H9 (cell line): Measurements from ENCODE around the gene MLIP. TPM values are rescaled to one million over a fixed set of nuclear protein-coding genes. Genes with fewer than 3 reads are reported as not detected.

Experiments
- DNase-seq: peaks from one replicate; pipeline ENCODE4 v3.0.0-alpha.2; 2017
- H2AFZ ChIP-seq: one replicate; pipeline ENCODE4 v1.6.1; 2013; ENCODE audit warnings: mild to moderate bottlenecking, low read length, control low read depth, moderate library complexity
- H2AK5ac ChIP-seq: 2 replicates; pipeline ENCODE4 v1.6.1; 2013; ENCODE audit warnings: low read length, control low read depth, mixed read lengths; ENCODE audit not compliant: insufficient read length
- H2BK120ac ChIP-seq: one replicate; pipeline ENCODE4 v1.6.1; 2013; ENCODE audit warnings: low read depth, mild to moderate bottlenecking, low read length, control low read depth, inconsistent platforms; ENCODE audit not compliant: poor library complexity, severe bottlenecking
- H2BK12ac ChIP-seq: 2 replicates; pipeline ENCODE4 v1.6.1; 2013; ENCODE audit warnings: low read length, control low read depth, mixed read lengths, low read depth; ENCODE audit not compliant: insufficient read length
- H2BK15ac ChIP-seq: 2 replicates; pipeline ENCODE4 v1.6.1; 2013; ENCODE audit warnings: low read depth, low read length, control low read depth
- H2BK20ac ChIP-seq: one replicate; pipeline ENCODE4 v1.6.1; 2013; ENCODE audit warnings: low read depth, mild to moderate bottlenecking, low read length, control low read depth, inconsistent platforms; ENCODE audit not compliant: poor library complexity, severe bottlenecking
- H2BK5ac ChIP-seq: 2 replicates; pipeline ENCODE4 v1.6.1; 2013; ENCODE audit warnings: low read length, control low read depth, mixed read lengths; ENCODE audit not compliant: insufficient read length
- H3K14ac ChIP-seq: 2 replicates; pipeline ENCODE4 v1.6.1; 2013; ENCODE audit warnings: low read length, control low read depth; ENCODE audit not compliant: insufficient read depth
- H3K18ac ChIP-seq: 2 replicates; pipeline ENCODE4 v1.6.1; 2013; ENCODE audit warnings: low read depth, mild to moderate bottlenecking, mixed read lengths, low read length, control low read depth; ENCODE audit not compliant: insufficient read length
- H3K23ac ChIP-seq: 2 replicates; pipeline ENCODE4 v1.6.1; 2013; ENCODE audit warnings: low read length, control low read depth, mixed read lengths, low read depth; ENCODE audit not compliant: insufficient read length
- H3K23me2 ChIP-seq: 2 replicates; pipeline ENCODE4 v1.6.1; 2013; ENCODE audit warnings: low read depth, mild to moderate bottlenecking, mixed read lengths, low read length, control low read depth; ENCODE audit not compliant: insufficient read length, poor library complexity, severe bottlenecking
- H3K27ac ChIP-seq: 2 replicates; pipeline ENCODE4 v1.5.1; 2013; ENCODE audit warnings: low read length, control low read depth, mixed read lengths, low read depth; ENCODE audit not compliant: insufficient read length
- H3K27me3 ChIP-seq: 2 replicates; pipeline ENCODE4 v1.6.1; 2013; ENCODE audit warnings: low read length, control low read depth, inconsistent platforms; ENCODE audit not compliant: insufficient read depth
- H3K4ac ChIP-seq: 2 replicates; pipeline ENCODE4 v1.6.1; 2013; ENCODE audit warnings: low read depth, mild to moderate bottlenecking, control low read depth, inconsistent platforms, low read length, moderate library complexity
- H3K4me1 ChIP-seq: 2 replicates; pipeline ENCODE4 v1.6.1; 2013; ENCODE audit warnings: low read length, control low read depth, inconsistent platforms; ENCODE audit not compliant: insufficient read depth
- H3K4me2 ChIP-seq: 2 replicates; pipeline ENCODE4 v1.6.1; 2013; ENCODE audit warnings: low read length, control low read depth, mixed read lengths; ENCODE audit not compliant: insufficient read length, insufficient read depth
- H3K56ac ChIP-seq: 2 replicates; pipeline ENCODE4 v1.6.1; 2013; ENCODE audit warnings: low read depth, mild to moderate bottlenecking, mixed read lengths, low read length, control low read depth; ENCODE audit not compliant: insufficient read length
- H3K79me1 ChIP-seq: 2 replicates; pipeline ENCODE4 v1.6.1; 2013; ENCODE audit warnings: low read depth, mild to moderate bottlenecking, moderate library complexity, low read length, control low read depth, inconsistent platforms; ENCODE audit not compliant: insufficient read depth, poor library complexity, severe bottlenecking
- H3K79me2 ChIP-seq: 2 replicates; pipeline ENCODE4 v1.6.1; 2013; ENCODE audit warnings: low read length, control low read depth, inconsistent platforms; ENCODE audit not compliant: insufficient read depth
- H3K9ac ChIP-seq: 2 replicates; pipeline ENCODE4 v1.6.1; 2013; ENCODE audit warnings: low read length, control low read depth, mixed read lengths; ENCODE audit not compliant: insufficient read length; ENCODE audit errors: extremely low read depth
- H3K9me3 ChIP-seq: one replicate; pipeline ENCODE4 v1.6.1; 2013; ENCODE audit warnings: low read depth, low read length, inconsistent platforms; ENCODE audit not compliant: control insufficient read depth
- H3T11ph ChIP-seq: one replicate; pipeline ENCODE4 v1.6.1; 2013; ENCODE audit warnings: mild to moderate bottlenecking, low read length, control low read depth, inconsistent platforms
- H4K20me1 ChIP-seq: one replicate; pipeline ENCODE4 v1.6.1; 2013; ENCODE audit not compliant: control insufficient read depth, insufficient read length, insufficient read depth
- H4K5ac ChIP-seq: 2 replicates; pipeline ENCODE4 v1.6.1; 2013; ENCODE audit warnings: low read depth, mild to moderate bottlenecking, mixed read lengths, low read length, control low read depth; ENCODE audit not compliant: insufficient read length
- H4K8ac ChIP-seq: replicated peaks from 2 replicates; pipeline ENCODE4 v1.6.1; 2013; ENCODE audit warnings: low read length, control low read depth, mixed read lengths, low read depth; ENCODE audit not compliant: insufficient read length
- H4K91ac ChIP-seq: 2 replicates; pipeline ENCODE4 v1.6.1; 2013; ENCODE audit warnings: low read depth, mild to moderate bottlenecking, moderate library complexity, mixed read lengths, low read length, control low read depth; ENCODE audit not compliant: insufficient read length
- H3K27ac Mint-ChIP-seq, 3 experiments: 2 replicates in 2 of 3; 3 replicates in 1 of 3; pipeline ENCODE4 v1.8.0; 2020 to 2021; ENCODE audit warnings: mixed read lengths in 3 of 3, mild to moderate bottlenecking in 1 of 3, moderate library complexity in 1 of 3
- H3K27me3 Mint-ChIP-seq: 2 replicates; pipeline ENCODE4 v1.8.0; 2021; ENCODE audit warnings: low read depth, mild to moderate bottlenecking, moderate library complexity, mixed read lengths
- H3K36me3 Mint-ChIP-seq, 3 experiments: 2 replicates in 2 of 3; 3 replicates in 1 of 3; pipeline ENCODE4 v1.8.0; 2020 to 2021; ENCODE audit warnings: low read depth in 3 of 3, mixed read lengths in 3 of 3; ENCODE audit not compliant: insufficient read depth in 1 of 3
- H3K4me1 Mint-ChIP-seq, 2 experiments: 2 replicates each; pipeline ENCODE4 v1.8.0; 2020; ENCODE audit warnings: mixed read lengths in 2 of 2
- H3K4me3 Mint-ChIP-seq, 2 experiments: 2 replicates in 1 of 2; 3 replicates in 1 of 2; pipeline ENCODE4 v1.8.0; 2020 to 2021; ENCODE audit warnings: mild to moderate bottlenecking in 2 of 2, mixed read lengths in 2 of 2, moderate library complexity in 1 of 2
- H3K9me3 Mint-ChIP-seq, 2 experiments: 2 replicates in 1 of 2; 3 replicates in 1 of 2; pipeline ENCODE4 v1.8.0; 2020; ENCODE audit warnings: mild to moderate bottlenecking in 2 of 2, mixed read lengths in 2 of 2, moderate library complexity in 1 of 2
- WGBS: extraction: QIAGEN DNeasy Blood & Tissue Kit; methylation state at CpG from one replicate; pipeline ENCODE4 v1.1.7; 2013; ENCODE audit warnings: missing lambda C conversion rate, low lambda C conversion rate, mixed read lengths; ENCODE audit not compliant: insufficient read length; ENCODE audit errors: extremely low coverage; 5-methylcytosine and 5-hydroxymethylcytosine counted together
- total RNA-seq: library from RNA; stranded (reverse); gene quantifications from 2 replicates; pipeline ENCODE4 v1.2.1, GENCODE V29; 2021
- TF ChIP-seq, protein P1 (sequence below): fragments of 200-600 bp; sonication (generic); conservative IDR thresholded peaks from 3 replicates; pipeline ENCODE4 v1.8.0; 2021; ENCODE audit warnings: antibody characterized with exemption, mild to moderate bottlenecking

Gene MLIP
- total RNA-seq, 1 experiment from 2014 or later, result not detected

- no peak overlapping the region for H2BK120ac ChIP-seq
- no peak overlapping the region for H3K56ac ChIP-seq
- no peaks in the 10 kb centered on the region for H3K23me2 ChIP-seq
- Mint-ChIP-seq H3K4me3 (no peak overlapping the region), H3K36me3 (no peaks in the 10 kb centered on the region), H3K27ac (no peak overlapping the region), H3K9me3 (no peaks in the 10 kb centered on the region; a peak in 1 of 5 replicates), H3K4me1 (peaks cover 11 to 12% of the 10 kb centered on the region in 2 experiments; a peak in 3 of 4 replicates), H3K27me3 (no peaks in the 10 kb centered on the region)
- no peaks in the 10 kb centered on the region for H4K20me1 ChIP-seq
- H4K91ac ChIP-seq, result no peak overlapping the region
- H2BK5ac ChIP-seq, result no peak overlapping the region
- H4K8ac ChIP-seq, result no peak overlapping the region
- no peak overlapping the region for H3K23ac ChIP-seq
- no peaks in the 10 kb centered on the region for H3K27me3 ChIP-seq
- H3K4ac ChIP-seq, result no peak overlapping the region
- no peak overlapping the region for H3K27ac ChIP-seq
- no peak overlapping the region for H2AK5ac ChIP-seq
- H3K79me2 ChIP-seq, result no peaks in the 10 kb centered on the region
- H3K9ac ChIP-seq, result no peak overlapping the region
- no peaks in the 10 kb centered on the region; the same call in 1 of the 2 replicates for H3K4me1 ChIP-seq
- H3T11ph ChIP-seq, result no peak overlapping the region
- no peak overlapping the region for H3K18ac ChIP-seq
- no peaks in the 10 kb centered on the region for H3K9me3 ChIP-seq
- TF ChIP-seq, protein P1, sequence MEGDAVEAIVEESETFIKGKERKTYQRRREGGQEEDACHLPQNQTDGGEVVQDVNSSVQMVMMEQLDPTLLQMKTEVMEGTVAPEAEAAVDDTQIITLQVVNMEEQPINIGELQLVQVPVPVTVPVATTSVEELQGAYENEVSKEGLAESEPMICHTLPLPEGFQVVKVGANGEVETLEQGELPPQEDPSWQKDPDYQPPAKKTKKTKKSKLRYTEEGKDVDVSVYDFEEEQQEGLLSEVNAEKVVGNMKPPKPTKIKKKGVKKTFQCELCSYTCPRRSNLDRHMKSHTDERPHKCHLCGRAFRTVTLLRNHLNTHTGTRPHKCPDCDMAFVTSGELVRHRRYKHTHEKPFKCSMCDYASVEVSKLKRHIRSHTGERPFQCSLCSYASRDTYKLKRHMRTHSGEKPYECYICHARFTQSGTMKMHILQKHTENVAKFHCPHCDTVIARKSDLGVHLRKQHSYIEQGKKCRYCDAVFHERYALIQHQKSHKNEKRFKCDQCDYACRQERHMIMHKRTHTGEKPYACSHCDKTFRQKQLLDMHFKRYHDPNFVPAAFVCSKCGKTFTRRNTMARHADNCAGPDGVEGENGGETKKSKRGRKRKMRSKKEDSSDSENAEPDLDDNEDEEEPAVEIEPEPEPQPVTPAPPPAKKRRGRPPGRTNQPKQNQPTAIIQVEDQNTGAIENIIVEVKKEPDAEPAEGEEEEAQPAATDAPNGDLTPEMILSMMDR, result no peak
- DNase-seq, result no peak
- H2AFZ ChIP-seq, result no peak overlapping the region
- H4K5ac ChIP-seq, result no peak overlapping the region
- H2BK12ac ChIP-seq, result no peak overlapping the region
- no peaks in the 10 kb centered on the region for H3K79me1 ChIP-seq
- H2BK15ac ChIP-seq, result no peak overlapping the region
- H3K4me2 ChIP-seq, result no peak overlapping the region
- WGBS, result no CpG with 5 or more reads among the region's 3 CpGs
- no peak overlapping the region for H2BK20ac ChIP-seq
- no peak overlapping the region for H3K14ac ChIP-seq
These were observed 1.7 kb upstream of the MLIP start for GRCh38 chr6:54109586-54109985.
